ENCODE measurements around the gene GLIS1. TPM values are rescaled to one million over a fixed set of nuclear protein-coding genes. Genes with fewer than 3 reads are reported as not detected.
A peak's percentile ranks its signal among the peaks of the same experiment; 100 is the strongest.

The GLIS1 gene
- polyA plus RNA-seq, 1 donor, result not detected

DNA sequence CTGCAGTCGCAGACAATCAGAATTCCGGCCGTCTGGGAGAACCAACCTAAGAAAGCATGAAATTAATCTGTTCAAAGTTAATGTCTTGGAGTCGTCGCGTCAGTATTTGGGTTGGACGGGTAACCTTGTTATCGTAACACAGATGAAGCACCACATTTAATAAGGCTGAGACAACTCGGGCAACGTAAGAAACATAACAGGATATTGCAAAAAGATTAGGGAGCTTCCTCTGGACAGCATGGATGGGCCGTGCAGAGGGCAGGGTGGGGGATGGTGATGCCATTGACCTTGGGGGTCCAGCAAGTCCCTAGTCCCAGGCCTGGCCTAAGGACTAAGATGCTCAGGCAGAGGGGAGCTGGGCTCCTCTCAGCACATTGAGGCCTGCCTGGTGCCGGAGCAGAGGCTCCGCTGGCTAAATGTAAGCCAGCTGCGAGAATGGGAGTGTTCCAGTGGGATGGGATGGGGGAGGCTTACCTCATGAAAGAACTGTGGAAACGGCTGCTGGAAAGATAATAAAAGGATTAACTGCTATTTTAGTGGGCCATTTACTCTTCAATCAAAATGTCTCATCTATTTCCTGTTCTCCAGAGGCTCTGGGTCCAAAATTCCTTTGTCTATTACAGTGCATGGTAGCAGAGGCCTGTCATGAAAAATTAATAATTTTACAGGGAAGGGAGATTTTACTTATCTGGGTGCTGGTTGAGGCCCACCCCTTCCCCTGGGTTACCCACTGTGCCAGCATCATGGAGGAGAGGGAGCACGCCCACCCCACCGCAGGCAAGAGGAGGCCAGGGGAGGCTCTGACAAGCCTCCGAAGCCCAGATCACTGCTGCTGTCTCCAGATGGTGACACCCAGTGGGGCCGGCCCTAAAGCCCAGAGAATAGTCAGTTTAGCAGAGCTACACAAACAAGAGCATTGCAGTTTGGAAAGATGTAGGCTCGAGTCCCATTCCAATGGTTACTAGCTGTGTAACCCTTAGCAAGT lies 148.1 kb downstream of the GLIS1 start:
- peak; percentile 53 for DNase-seq

DNA sequence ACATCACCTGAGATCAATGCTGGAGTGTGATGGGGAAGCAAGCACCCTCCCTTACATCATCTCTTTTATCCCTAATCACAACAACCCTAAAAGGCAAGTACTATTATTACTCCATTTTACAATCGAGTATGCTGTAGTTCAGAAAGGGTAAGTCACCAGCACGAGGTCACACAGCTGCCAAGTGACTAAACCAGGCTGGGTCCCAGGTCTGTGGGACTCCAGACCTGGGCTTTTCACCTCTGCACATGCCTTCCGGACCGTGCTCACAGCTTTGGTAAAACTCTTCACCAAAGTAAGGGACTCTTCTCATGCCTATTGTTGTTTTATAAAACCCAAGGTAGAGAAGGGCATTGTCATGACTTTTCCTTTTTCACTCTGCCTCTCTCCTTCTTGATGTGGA lies 148.9 kb downstream of the GLIS1 start:
- DNase-seq, result no peak

DNA sequence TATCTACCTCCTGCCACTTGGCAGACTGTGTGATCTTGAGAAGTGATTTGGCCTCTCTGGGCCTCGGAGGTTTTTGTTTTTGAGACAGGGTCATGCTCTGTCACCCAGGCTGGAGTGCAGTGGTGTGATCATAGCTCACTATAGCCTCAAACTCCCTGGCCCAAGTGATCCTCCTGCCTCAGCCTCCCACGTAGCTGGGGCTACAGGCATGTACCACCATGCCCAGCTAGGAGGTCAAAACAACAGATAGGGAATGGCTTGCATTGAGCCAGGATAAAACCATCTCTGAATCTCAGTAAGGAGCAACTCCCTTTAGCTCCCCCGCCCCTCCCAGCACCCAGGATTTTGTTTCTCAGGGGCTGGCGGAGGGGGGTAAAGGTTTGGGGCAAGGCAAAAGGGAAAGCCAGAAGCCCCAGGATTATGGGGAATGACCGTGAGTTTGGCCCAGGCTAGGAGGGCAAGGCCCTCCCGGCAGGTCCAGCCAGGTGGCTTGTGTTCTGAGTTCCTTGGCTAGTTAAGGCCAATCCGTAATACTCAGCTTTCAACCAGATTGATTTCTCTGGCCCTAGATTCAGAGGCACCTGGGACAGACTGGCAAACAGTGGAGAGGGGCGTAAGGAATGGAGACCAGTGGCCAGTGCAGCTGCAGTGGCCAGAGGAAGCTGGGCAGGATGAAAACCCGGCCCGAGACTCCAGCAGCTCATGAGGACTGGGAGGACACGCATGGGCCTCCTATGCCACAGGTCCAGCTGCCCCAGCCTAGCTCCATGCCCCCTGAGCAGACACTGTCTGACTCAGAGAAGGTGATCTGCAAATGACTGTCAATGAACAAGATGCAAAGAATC lies 149.7 kb downstream of the GLIS1 start:
- no peak for DNase-seq

DNA sequence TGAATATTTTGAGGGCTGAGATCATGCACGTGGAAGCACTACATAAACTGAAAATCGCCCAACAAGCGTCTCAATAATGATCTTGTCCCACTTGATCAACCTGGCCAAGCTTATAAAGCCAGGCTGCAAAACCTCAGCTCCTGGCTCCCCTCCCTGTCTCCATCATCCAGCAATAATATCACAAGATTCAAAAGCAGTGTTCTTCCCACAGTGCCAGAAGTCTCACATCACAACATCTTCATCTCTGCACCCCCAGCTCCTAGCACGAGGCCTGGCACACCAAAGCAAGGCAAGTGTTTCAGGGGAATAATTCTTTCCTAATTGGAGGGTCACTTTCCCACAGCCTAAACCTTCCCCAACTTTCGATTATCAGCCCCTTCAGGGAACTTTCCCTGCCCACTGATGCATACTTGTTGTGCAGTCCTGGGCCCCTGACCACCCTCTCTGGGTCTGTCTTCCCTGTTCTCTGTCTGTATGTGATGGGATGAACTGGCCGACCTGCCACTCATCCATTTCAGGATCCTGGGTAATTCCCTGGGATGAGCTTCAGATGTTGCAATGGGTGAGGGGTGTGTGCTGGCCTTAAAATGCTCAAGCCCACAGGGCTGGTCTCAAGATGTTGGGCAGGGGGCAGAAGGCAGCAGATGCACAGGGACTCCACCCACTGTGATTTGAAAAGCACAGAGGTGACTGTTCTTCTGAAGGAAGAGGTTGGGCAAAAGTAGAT lies 150.7 kb downstream of the GLIS1 start:
- DNase-seq, result no peak

DNA sequence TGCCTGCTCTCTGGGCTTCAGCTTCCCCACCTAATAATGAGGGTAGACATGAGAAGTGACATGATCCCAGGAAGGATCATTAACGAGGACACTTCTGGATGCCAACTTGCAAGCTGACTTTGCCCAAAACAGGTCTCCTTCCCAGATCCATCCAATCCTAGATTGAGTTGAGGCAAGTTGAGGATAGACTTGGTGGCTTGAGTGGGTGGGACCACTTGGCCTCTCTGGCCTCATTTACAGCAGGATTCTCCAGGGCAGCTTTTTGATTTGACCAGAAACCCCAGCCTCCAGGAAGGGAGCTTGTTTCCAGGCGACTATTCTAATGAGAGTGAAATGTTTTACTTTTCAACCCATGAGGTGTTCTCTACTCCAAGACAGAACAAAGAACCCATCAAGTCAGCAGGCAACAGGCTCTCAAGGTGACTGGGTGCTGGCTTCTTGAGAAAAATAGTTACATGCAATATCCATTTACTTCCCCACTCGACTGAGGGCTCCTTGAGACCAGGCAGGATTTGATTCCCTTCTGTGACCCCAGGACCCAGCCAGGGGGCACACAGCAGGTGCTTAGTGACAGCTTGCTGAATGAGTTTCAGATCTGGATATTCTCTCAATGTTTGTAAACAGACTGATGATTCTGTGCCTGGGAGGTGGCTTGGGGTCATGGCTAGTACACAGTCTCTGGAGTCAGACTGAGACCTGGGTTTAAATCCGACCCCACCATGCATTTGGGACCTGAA lies 151.5 kb downstream of the GLIS1 start:
- DNase-seq, result no peak

DNA sequence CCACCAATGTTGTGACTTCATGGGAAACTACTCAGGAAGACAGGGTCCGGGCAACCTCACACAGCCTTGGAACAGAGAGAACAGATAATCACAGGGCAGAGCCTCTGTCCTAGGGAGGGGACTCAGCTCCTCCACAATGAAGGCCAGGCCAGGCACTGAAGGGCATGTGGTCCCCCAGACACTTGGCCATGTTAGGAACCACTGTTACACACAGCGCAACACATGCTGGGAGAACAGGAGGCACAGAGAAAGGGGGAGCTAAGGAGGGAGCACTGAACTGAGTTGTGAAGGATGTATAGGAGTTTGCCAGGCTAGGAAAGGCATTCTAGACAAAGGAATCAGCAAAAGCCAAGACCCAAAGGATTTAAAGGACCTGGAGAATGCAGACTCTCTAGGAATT lies 152.2 kb downstream of the GLIS1 start:
- no peak for DNase-seq

DNA sequence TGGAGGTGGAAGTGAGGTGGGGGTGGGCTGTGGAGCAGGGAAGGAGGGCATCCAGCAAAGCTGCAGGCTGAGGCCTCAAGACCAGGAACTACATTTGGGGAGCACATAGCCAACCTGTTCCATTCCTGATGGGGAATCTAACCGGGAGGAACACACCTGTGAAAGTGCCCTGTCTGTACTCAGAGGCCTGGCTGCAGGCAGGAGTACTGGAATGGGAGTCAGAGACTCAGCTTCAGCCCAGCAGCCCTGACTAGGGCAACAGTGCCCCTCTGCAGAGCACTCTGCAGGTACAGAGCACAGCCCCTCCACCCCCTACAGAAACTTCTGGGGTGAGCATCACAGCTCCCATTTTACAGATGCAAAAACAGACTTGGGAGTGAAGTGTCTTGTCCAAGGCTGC lies 153.4 kb downstream of the GLIS1 start:
- no peak for DNase-seq

DNA sequence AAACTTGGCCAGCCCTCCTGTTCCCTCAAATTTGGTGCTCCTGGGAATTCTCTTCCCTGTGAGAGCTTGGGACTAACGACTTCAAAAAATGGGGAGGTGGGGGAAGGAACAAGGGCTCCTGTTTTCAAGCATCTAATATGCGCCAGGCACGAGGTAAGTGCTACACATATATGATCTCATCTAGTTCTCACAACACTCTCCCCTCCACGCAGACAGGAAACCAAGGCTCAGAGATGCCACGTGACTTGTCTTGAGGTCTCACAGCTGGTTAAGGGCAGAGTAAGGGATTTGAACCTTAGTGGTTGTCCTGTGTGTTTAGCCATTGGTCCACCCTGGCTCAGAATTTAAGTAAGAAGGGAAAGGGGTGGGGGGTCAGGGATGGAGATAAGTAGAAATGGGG lies 153.8 kb downstream of the GLIS1 start:
- DNase-seq, result no peak

DNA sequence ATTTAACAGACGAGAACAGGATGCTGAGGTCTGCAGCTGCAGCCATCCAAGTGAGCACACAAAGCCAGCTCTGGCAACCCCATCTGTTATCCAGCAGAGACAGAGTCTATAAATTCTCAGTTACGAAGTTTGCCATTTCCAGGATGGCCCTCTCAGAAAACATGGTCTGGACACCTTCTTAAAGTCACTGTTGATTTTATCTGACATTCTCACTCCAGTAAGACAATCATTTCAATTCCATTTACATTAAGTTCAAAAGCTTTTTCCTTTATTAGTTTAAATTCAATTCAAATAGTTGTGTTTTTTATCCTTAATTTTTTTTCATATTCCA lies 154.2 kb downstream of the GLIS1 start:
- no peak for DNase-seq

DNA sequence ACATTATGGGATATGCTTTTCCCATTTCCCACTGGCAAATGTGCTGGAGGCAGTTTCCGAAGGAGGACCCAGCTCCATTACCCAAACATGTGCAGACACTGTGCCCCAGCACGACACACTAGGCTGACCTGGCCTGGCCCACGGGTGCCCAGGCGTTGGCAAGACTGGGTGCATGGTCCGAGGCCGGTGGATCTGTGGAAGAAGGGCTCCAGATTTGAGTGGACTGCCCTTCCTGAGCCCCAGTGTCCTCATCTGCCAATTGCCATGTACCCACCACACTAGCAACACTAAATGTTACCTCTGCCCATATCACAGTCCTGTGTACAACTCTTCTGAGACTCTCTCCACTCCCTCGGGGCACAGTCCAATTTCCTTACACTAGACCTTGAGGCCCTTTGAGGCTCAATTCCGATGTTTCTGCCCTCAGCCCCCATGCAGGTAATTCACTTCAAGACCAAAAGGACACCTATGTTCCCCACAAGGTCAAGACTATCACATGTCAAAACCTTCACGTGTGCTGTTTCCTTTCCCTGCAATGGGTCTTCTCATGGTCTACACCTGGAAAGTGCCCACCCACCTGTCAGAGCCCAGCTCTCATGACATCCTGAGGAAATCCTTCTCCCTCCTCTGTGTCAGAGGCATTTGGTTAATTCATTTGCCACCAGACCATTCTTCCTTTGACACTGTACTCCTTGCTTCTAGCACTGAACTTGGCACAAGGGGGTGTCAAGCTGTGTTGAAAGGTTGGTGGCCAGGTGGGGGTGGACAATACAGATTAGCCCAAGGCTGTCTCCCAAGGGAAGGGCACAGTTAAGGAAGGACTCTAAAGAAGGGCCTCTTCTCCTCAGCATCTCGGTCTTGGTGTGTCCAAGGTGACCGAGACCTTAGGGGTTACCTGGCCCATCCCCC lies 154.8 kb downstream of the GLIS1 start:
- DNase-seq, result no peak

DNA sequence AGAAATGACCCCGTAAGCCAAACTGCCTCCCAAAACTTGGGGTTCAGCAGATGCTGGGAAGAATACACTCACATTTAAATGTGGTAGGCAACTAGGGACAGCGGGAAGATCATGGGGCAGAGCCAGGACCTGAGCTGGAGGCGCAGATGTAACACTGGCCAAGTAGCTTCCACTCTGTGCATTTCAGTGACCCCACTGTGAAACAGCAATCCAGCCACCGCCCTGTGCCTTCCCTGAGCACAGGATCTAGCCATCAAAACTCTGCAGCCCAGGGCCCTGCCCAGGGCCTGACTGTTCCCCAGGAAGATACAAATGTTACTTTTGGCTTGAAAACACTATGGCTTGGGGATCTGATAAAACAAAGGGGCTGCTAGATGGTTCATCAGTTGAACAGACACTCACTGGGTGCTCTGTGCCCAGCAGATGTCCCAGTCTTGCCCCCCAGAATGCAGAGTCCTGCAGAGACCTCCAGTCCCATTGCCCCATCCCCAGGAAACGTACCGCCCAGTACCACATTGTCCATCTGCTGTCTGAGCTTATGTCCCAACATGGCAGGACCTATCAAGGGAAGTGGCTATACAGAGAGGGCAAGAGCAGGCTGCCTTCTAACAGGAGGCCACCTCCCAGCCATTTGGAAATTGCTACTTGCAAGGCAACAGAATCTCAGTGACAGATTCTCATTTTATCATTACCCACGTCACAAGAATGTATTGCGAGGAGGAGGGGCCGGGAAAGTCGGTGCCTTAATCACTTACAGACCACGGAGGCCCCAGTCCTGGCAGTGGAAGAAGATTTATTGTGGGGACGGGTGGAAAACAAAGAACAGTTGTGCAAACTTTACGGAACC lies 155.7 kb downstream of the GLIS1 start:
- DNase-seq, result peak; percentile 25

DNA sequence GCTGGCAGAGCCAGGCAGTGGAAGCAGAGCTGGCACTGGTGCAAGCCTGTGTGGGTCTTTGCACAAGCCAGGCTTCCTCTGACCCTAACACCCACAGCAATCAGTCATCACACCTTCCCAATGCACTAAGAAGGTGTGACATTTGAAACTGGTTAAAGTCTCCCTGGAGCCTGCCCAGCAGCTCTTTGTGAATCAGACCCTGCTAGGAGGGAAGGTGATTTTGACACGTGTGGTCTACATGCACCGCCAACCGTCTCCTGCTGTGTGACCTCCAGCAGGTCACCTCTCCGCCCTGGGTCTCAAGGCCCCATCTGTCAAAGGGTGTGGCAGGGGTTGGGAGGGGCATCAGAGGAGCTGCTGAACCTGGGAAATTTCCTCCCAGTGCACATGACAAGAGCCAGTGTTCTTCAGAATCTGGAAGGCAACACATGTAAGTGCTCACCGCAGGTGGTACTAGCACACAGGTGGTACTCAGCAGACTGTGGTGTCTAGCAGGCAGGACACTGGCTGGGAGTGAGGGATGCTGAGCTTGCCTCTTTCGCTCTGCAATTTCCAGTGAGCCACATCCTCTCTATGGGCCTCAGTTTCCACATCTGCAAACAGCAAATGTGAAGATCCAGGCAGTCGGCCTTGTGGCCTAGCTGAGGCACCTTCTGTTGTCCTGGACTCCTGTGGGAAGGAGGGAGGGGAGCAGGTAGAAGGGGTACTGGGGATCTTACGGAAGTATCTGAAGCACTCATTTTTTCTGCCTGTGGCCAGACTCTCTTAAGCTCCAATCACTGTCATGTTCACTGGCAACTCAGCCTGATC lies 156.5 kb downstream of the GLIS1 start:
- DNase-seq, result no peak

DNA sequence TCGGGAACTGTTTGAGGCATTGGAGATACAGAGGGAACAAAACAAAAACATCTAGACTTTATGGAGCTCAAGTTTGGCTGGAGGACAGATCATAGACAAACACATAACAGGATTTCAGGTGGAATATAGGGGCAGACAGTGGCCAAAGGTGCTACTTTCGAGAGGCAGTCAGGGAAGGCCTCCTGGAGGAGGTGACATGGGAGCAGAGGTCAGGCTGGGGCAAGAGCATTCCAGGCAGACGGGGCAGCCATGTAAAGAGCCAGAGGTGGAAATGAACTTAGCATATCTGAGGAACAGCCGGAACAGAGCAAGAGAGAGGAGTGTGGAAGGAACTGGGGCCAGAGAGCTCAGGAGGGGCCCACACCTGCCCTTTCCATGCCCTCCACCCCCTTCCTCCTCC lies 157.5 kb downstream of the GLIS1 start:
- no peak for DNase-seq

DNA sequence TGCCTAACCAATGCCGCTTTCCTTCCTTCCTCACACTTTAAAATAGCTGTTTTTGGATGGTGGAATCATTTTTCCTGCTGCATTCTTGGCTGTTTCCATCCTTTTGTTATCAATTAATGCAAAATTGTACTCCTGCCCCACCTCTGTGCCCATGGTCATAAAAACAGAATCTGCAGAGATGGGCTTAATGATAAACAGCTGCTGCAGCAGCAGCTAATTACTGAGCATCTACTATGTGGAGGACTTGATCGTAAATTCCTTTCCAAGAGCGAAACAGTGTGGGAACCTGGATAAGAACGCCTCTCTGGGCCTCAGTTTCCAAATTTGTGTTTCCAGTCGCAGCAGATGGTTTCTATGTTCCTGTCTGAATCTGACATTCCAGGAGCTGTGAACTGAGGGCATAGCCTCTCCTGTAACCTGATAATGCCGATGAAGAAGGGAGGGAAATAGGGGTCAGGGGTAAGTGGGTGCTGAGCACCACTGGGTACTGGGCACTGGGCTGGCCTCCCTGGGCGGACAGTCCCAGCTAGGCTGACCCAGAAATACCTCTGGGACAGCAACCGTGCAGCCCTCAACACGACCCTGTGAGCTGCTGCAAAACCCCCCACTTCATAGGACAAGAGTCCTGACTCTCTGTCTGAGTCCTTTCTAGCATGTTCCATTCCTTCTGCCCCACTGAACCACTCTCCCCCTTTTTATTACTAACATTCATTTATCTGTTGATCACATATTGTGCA lies 158.1 kb downstream of the GLIS1 start:
- no peak for DNase-seq

DNA sequence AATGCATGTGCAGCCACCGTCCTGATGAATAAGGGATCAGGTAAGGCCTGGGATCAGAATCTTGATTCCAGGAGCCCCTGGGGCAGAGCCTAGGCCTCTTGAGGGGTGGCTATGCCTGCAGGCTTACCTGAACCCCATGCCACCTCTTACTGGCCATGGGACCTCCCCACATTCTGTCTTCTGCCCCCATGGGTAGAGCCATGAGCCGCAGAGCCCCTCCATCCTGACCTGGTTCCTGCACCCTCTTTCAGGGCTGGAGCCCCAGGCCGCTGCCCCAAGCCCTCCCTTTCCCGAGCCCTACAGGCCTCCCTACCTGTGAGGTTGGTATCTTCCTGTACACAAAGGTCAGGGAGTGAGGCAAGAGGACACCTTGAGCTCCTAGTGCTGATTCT lies 159.0 kb downstream of the GLIS1 start:
- no peak for DNase-seq

DNA sequence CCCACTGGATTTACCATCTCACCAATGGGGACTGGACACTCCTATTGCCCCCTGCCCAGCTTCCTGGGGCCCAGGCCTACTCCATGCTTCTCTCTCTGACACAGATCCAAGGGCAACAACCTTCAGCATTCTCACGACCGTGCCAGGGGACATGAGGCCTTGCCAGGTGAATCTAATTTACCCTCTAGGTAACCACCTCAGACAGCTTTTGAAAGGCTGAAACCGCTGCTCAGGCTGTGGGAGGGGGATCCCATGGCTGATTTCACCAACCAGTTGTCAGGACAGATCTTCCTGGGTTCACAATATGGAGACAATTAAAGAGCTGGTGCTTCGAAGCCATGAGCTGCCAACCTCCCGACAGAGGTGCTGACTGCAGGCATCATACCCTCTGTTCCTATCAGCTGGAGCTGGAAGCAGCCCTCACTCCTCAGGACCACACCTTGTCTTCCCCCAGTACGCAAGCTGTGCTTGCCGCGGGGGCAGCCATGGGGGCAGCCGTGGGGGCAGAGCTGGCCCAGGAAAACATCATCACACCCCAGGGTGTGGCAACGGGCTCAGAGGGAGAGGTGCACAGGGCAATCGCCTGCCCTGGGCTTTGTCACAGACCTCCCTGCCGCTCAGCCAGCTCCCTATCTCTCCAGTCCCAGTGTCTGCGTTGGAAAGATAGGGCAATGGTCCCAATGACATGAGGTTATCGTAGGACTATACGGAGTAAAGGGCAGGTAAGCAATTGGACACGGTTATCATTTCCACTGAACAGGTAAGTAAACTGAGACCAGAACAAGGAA lies 159.5 kb downstream of the GLIS1 start:
- DNase-seq, result no peak

DNA sequence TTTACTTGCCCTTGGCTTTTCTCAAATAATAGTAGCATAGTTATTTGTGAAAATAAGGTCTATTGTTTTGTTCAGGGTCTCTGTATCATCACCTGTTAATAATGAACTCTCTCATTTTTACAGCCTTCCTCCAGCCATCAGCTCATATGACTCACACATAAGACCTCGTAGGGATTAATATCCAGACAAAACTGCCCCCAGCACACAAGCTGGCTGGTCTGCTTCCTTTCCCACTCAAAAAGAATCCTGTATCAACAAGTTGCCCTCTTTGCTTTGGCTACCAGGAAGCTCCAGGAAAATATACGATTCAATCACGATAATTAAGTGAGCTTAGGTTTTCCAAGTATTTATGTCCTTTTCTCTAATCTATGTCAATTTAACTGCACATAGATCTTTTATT lies 160.6 kb downstream of the GLIS1 start:
- no peak for DNase-seq

DNA sequence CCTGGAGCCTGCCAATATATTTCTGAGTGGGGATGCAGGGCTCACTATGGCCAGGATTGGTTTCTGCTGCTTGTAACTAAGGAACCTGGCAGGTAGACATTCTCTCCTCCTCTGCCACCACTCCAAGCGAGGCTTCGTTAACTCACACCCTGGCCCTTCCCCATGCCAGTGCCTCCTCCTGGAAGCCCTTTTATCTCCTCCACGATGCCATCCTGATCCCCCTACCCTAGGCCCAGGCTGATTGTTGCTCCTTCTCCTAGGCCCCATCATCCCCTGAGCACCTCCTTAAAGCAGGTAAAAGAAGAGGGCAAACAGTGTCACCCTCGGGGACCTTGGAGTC lies 161.2 kb downstream of the GLIS1 start:
- no peak for DNase-seq

All from hindlimb muscle (tissue), 1 donor.